Measurements from ENCODE around the gene SCG5. TPM values are rescaled to one million over a fixed set of nuclear protein-coding genes. Genes with fewer than 3 reads are reported as not detected.

The SCG5 gene
- total and polyA plus RNA-seq, 2 donors from 2014 or later, result 1.3 to 1.6 TPM

- intact Hi-C loops (cut with DNase I), result loop anchor here (10.0 kb wide), 1 partner anchor 320 kb away; no protein-coding TSS in a partner anchor
- no peak for TF ChIP-seq CTCF (IDR thresholded peaks at IDR 0.05; ENCODE audit: borderline replicate concordance, extremely low read depth, insufficient read depth)
- FAIRE-seq, result no peak
These were observed 23.3 kb downstream of the SCG5 start for GRCh38 chr15:32664796-32665195.

DNA sequence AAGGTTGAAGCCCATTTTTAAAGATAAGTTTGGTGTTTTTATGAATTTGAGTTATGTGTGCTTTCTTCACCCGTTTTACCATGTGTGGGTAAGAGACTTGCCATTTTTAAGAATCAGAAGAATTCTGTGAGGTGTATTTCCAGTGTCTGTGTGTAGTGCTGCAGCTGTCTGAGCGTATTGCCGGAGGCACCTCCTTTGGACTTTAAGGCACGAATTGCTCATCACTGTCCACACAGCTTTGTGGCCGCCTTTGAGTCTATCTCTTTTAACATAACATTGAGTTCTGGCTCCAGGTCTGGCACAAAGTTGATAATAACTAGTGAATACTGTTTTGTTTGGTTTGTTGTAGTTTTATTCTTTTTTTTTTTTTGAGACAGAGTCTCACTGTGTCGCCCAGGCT is 25.8 kb downstream of the SCG5 start:
- Histone ChIP-seq H3K27ac (ENCODE audit: low read depth in 2 of 2, low read length in 2 of 2) (no peak overlapping the region), H3K9me3 (ENCODE audit: control insufficient read depth in 2 of 3, insufficient read depth in 1 of 3, low read length in 3 of 3) (no peaks in the 10 kb centered on the region), H3K27me3 (ENCODE audit: control insufficient read depth, insufficient read depth, low read length) (no peaks in the 10 kb centered on the region), H3K4me1 (ENCODE audit: control insufficient read depth in 2 of 3, insufficient read depth in 2 of 3, low read depth in 1 of 3, low read length in 3 of 3) (peaks cover 0 to 2% (median 0%) of the 10 kb centered on the region in 3 donors), H3K9ac (ENCODE audit: low read length in 3 of 3) (no peak overlapping the region), H3K4me3 (ENCODE audit: low read length in 3 of 3) (no peak overlapping the region), H3K36me3 (ENCODE audit: control insufficient read depth in 2 of 3, insufficient read depth in 3 of 3, low read length in 3 of 3) (no peaks in the 10 kb centered on the region)
- TF ChIP-seq CTCF (IDR thresholded peaks at IDR 0.05; ENCODE audit: borderline replicate concordance, extremely low read depth, insufficient read depth), result no peak
- DNase-seq (no peak), FAIRE-seq (no peak)
- intact Hi-C loops (cut with DNase I), result loop anchor here (10.0 kb wide), 1 partner anchor 317 kb away; no protein-coding TSS in a partner anchor

More at GRCh38 chr15:32664796-32665195, 23.3 kb downstream of the SCG5 start:
- H3K4me1 ChIP-seq (ENCODE audit: control insufficient read depth in 2 of 3, insufficient read depth in 2 of 3, low read depth in 1 of 3, low read length in 3 of 3), result no peaks in the 10 kb centered on the region
- H3K27ac ChIP-seq (ENCODE audit: low read depth in 2 of 2, low read length in 2 of 2), result no peak overlapping the region
- DNase-seq, result no peak
- no peaks in the 10 kb centered on the region for H3K36me3 ChIP-seq (ENCODE audit: control insufficient read depth in 2 of 3, insufficient read depth in 3 of 3, low read length in 3 of 3)
- no peaks in the 10 kb centered on the region for H3K27me3 ChIP-seq (ENCODE audit: control insufficient read depth, insufficient read depth, low read length)
- H3K4me3 ChIP-seq (ENCODE audit: low read length in 3 of 3), result no peak overlapping the region
- H3K9me3 ChIP-seq (ENCODE audit: control insufficient read depth in 2 of 3, insufficient read depth in 1 of 3, low read length in 3 of 3), result no peaks in the 10 kb centered on the region
- no peak overlapping the region for H3K9ac ChIP-seq (ENCODE audit: low read length in 3 of 3)

DNA sequence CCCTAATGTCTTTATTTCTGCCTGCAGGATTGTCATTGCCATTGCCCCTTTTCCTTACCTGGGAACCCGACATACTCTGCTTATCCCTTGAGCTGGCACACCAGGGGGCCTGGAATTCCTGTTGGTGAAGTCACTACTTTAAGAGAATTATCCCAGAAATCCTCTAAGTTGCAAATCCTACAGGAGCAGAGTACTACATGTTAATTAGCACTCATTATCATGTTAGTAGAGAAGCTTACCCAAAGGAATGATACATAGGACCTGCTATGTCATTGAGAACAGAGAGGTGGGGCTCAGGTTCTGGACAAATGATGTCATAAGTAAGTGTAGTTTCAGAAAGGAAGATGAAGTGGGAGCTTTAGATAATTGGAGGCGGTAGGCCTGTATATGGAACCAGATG is 27.4 kb downstream of the SCG5 start:
- peaks cover 0 to 2% (median 0%) of the 10 kb centered on the region in 3 donors for H3K4me1 ChIP-seq (ENCODE audit: control insufficient read depth in 2 of 3, insufficient read depth in 2 of 3, low read depth in 1 of 3, low read length in 3 of 3)
- no peaks in the 10 kb centered on the region for H3K36me3 ChIP-seq (ENCODE audit: control insufficient read depth in 2 of 3, insufficient read depth in 3 of 3, low read length in 3 of 3)
- FAIRE-seq (no peak), DNase-seq (no peak)
- H3K4me3 ChIP-seq (ENCODE audit: low read length in 3 of 3), result no peak overlapping the region
- H3K27me3 ChIP-seq (ENCODE audit: control insufficient read depth, insufficient read depth, low read length), result no peaks in the 10 kb centered on the region
- H3K9ac ChIP-seq (ENCODE audit: low read length in 3 of 3), result no peak overlapping the region
- H3K27ac ChIP-seq (ENCODE audit: low read depth in 2 of 2, low read length in 2 of 2), result no peak overlapping the region
- intact Hi-C loops (cut with DNase I), result loop anchor here (10.0 kb wide), 1 partner anchor 316 kb away; no protein-coding TSS in a partner anchor
- no peak for TF ChIP-seq CTCF (IDR thresholded peaks at IDR 0.05; ENCODE audit: borderline replicate concordance, extremely low read depth, insufficient read depth)
- no peaks in the 10 kb centered on the region for H3K9me3 ChIP-seq (ENCODE audit: control insufficient read depth in 2 of 3, insufficient read depth in 1 of 3, low read length in 3 of 3)
